Cardiac fibroblast (primary cell): ENCODE results near the gene ELMO1.

Experiments
- DNase-seq, 2 donors: peaks; one replicate each; pipeline versions ENCODE4 v3.0.0 to v3.0.0-alpha.2; 2010; ENCODE audit warnings: low read depth in 2 of 2
- H3K4me3 ChIP-seq, 2 donors: replicated peaks in 1 of 2; 1 replicate in 1 of 2; 2 replicates in 1 of 2; pipeline ENCODE4 v1.5.1; 2011; ENCODE audit warnings: low read depth in 2 of 2, low read length in 2 of 2, mild to moderate bottlenecking in 2 of 2, moderate library complexity in 1 of 2
- CTCF ChIP-seq: IDR thresholded peaks from one replicate; pipeline ENCODE4 v1.5.1; 2011; ENCODE audit warnings: low read depth, mild to moderate bottlenecking, low read length, inconsistent platforms

The ELMO1 gene

GRCh38 chr7:37119296-37119860 lies 329.3 kb downstream of the ELMO1 start:
- DNase-seq = no peak
- H3K4me3 ChIP-seq = no peak overlapping the region
- no peak for TF ChIP-seq CTCF

- no peak for TF ChIP-seq CTCF
- H3K4me3 ChIP-seq = no peak overlapping the region
- no peak for DNase-seq
These were observed 330.7 kb downstream of the ELMO1 start for GRCh38 chr7:37118004-37118403.

- H3K4me3 ChIP-seq = no peak overlapping the region
- TF ChIP-seq CTCF = no peak
- no peak for DNase-seq
These were observed 331.4 kb downstream of the ELMO1 start for GRCh38 chr7:37117292-37117691.

- TF ChIP-seq CTCF = no peak
- no peak overlapping the region for H3K4me3 ChIP-seq
- no peak for DNase-seq
These were observed 332.5 kb downstream of the ELMO1 start for GRCh38 chr7:37116093-37116701.

GRCh38 chr7:37113661-37114355 lies 334.9 kb downstream of the ELMO1 start:
- DNase-seq = no peak
- no peak overlapping the region for H3K4me3 ChIP-seq
- TF ChIP-seq CTCF = no peak

GRCh38 chr7:37112876-37113275 lies 335.8 kb downstream of the ELMO1 start:
- DNase-seq = no peak
- H3K4me3 ChIP-seq = no peak overlapping the region
- TF ChIP-seq CTCF = no peak
